Testis (tissue), 3 donors: ENCODE measurements around the gene UTP3. TPM values are rescaled to one million over a fixed set of nuclear protein-coding genes. Genes with fewer than 3 reads are reported as not detected.
"Not testable (repeated sequence)": the region's sequence is repeated elsewhere in the genome, so short reads cannot be mapped to it uniquely, and the experiment has no call there.

Experiments used
- DNase-seq: peaks from one replicate; pipeline ENCODE4 v3.0.0-alpha.2; 2019
- H3K27ac ChIP-seq, 2 donors: fragments of 200-600 bp; sonication (generic); one replicate each; pipeline ENCODE4 v1.5.1; 2019
- H3K27me3 ChIP-seq: fragments of 200-600 bp; sonication (generic); one replicate; pipeline ENCODE4 v1.5.1; 2019
- H3K36me3 ChIP-seq: fragments of 200-600 bp; sonication (generic); one replicate; pipeline ENCODE4 v1.5.1; 2017; ENCODE audit warnings: low read depth; ENCODE audit errors: missing control alignments
- H3K4me1 ChIP-seq: fragments of 200-600 bp; sonication (generic); one replicate; pipeline ENCODE4 v1.5.1; 2019
- H3K4me3 ChIP-seq, 2 donors: fragments of 200-600 bp; sonication (generic); one replicate each; pipeline ENCODE4 v1.5.1; 2017 to 2019
- H3K9me3 ChIP-seq: fragments of 200-600 bp; sonication (generic); one replicate; pipeline ENCODE4 v1.5.1; 2017
- CTCF ChIP-seq, 3 experiments: fragments of 450-650 bp in 2 of 3; fragments of 200-600 bp in 1 of 3; sonication (generic) in 1 of 3; IDR thresholded peaks; one replicate each; pipeline ENCODE4 v1.5.1; 2016 to 2019; ENCODE audit warnings: antibody characterized with exemption in 3 of 3, mild to moderate bottlenecking in 2 of 3, moderate library complexity in 1 of 3
- POLR2A ChIP-seq: fragments of 450-650 bp; IDR thresholded peaks from one replicate; pipeline ENCODE4 v1.6.1; 2017; ENCODE audit warnings: antibody characterized with exemption, mild to moderate bottlenecking, moderate library complexity
- WGBS, 2 donors: methylation state at CpG; one replicate each; pipeline ENCODE4 v1.1.5; 2018; 5-methylcytosine and 5-hydroxymethylcytosine counted together
- intact Hi-C: fragments of 100-400 bp; cut with DNase I; formaldehyde crosslinking; loops from one replicate; pipeline ENCODE4 v1.15.1; 2023; ENCODE audit warnings: low total_unique reads
- polyA plus RNA-seq: library from polyadenylated mRNA; stranded (reverse); fragments of 350-450 nt; fragmentation: Illumina TruSeq; extraction: RNeasy Lipid Tissue Mini Kit (QIAGEN cat#74804); gene quantifications from one replicate; pipeline ENCODE4 v1.2.3, GENCODE V29; 2014; ENCODE audit warnings: low read depth, low replicate concordance; ENCODE audit not compliant: insufficient read depth
- total RNA-seq, 2 donors: library from RNA; depleted of rRNA; stranded (reverse); fragments of >200 nt; gene quantifications; one replicate each; pipeline ENCODE4 v1.2.3, GENCODE V29; 2016

Gene UTP3
- total and polyA plus RNA-seq, 3 donors from 2014 or later, result 18.5 to 26.0 (median 25.4) TPM

- 19 to 35% methylated on average over 5 of the region's 5 CpGs for WGBS, 2 donors
- peak; percentile 67 for DNase-seq
- Histone ChIP-seq H3K27me3 (no peaks in the 10 kb centered on the region), H3K36me3 (no peaks in the 10 kb centered on the region), H3K27ac (peak overlapping the region; percentile 70 to 79), H3K4me3 (peak overlapping the region; percentile 33 to 54), H3K9me3 (no peaks in the 10 kb centered on the region), H3K4me1 (peaks cover 11% of the 10 kb centered on the region)
- intact Hi-C loops, result no loop called here
- TF ChIP-seq POLR2A, result no peak
- no peak for TF ChIP-seq CTCF (IDR thresholded peaks at IDR 0.05)
These were observed 46.0 kb downstream of the UTP3 start for GRCh38 chr4:70734168-70734954.

GRCh38 chr4:70734971-70735370 is 46.6 kb downstream of the UTP3 start:
- Histone ChIP-seq H3K36me3 (no peaks in the 10 kb centered on the region), H3K9me3 (no peaks in the 10 kb centered on the region), H3K27ac (peak overlapping the region; percentile 70 to 79), H3K4me1 (peaks cover 11% of the 10 kb centered on the region), H3K27me3 (no peaks in the 10 kb centered on the region), H3K4me3 (peak overlapping the region; percentile 33 to 54)
- intact Hi-C loops, result no loop called here
- WGBS, 2 donors, result 18 to 28% methylated on average over 3 of the region's 3 CpGs
- no peak for DNase-seq
- no peak for TF ChIP-seq POLR2A
- TF ChIP-seq CTCF (IDR thresholded peaks at IDR 0.05), result no peak

GRCh38 chr4:70735915-70736314 is 47.6 kb downstream of the UTP3 start:
- H3K9me3 ChIP-seq, intact Hi-C loops, H3K36me3 ChIP-seq, H3K27me3 ChIP-seq: not testable (repeated sequence)
- peak in 1 of 3 experiments; percentile 10 for TF ChIP-seq CTCF (IDR thresholded peaks at IDR 0.05)
- Histone ChIP-seq H3K4me1 (peaks cover 17% of the 10 kb centered on the region), H3K4me3 (peak overlapping the region in 1 of 2 donors; percentile 54), H3K27ac (peak overlapping the region in 1 of 2 donors; percentile 79)
- DNase-seq, result peak; percentile 69
- WGBS, 2 donors, result 32 to 34% methylated on average over 2 of the region's 2 CpGs

GRCh38 chr4:70737006-70737405 is 48.7 kb downstream of the UTP3 start:
- TF ChIP-seq POLR2A (no peak), CTCF (IDR thresholded peaks at IDR 0.05) (no peak)
- DNase-seq, result no peak
- intact Hi-C loops, result no loop called here
- no peaks in the 10 kb centered on the region for H3K36me3 ChIP-seq
- peaks cover 17% of the 10 kb centered on the region for H3K4me1 ChIP-seq
- H3K9me3 ChIP-seq, result no peaks in the 10 kb centered on the region
- H3K27me3 ChIP-seq, result no peaks in the 10 kb centered on the region
- H3K27ac ChIP-seq, result no peak overlapping the region
- no peak overlapping the region for H3K4me3 ChIP-seq
- 48 to 67% methylated on average over 1 of the region's 1 CpG for WGBS, 2 donors

- peaks cover 17% of the 10 kb centered on the region for H3K4me1 ChIP-seq
- intact Hi-C loops, result no loop called here
- H3K4me3 ChIP-seq, result no peak overlapping the region
- DNase-seq, result no peak
- 73 to 86% methylated on average over 2 of the region's 2 CpGs for WGBS, 2 donors
- no peaks in the 10 kb centered on the region for H3K27me3 ChIP-seq
- H3K9me3 ChIP-seq, result no peaks in the 10 kb centered on the region
- no peak for TF ChIP-seq CTCF (IDR thresholded peaks at IDR 0.05)
- no peak for TF ChIP-seq POLR2A
- no peak overlapping the region for H3K27ac ChIP-seq
- H3K36me3 ChIP-seq, result no peaks in the 10 kb centered on the region
These were observed 49.1 kb downstream of the UTP3 start for GRCh38 chr4:70737409-70737808.
